NK-92 (cell line): ENCODE measurements around the gene PTPN9.

ENCODE experiments used
- DNase-seq: peaks from one replicate; lab custom pipeline; 2025; ENCODE audit not compliant: unreplicated experiment; lab: John Stamatoyannopoulos, UW

The PTPN9 gene

DNA sequence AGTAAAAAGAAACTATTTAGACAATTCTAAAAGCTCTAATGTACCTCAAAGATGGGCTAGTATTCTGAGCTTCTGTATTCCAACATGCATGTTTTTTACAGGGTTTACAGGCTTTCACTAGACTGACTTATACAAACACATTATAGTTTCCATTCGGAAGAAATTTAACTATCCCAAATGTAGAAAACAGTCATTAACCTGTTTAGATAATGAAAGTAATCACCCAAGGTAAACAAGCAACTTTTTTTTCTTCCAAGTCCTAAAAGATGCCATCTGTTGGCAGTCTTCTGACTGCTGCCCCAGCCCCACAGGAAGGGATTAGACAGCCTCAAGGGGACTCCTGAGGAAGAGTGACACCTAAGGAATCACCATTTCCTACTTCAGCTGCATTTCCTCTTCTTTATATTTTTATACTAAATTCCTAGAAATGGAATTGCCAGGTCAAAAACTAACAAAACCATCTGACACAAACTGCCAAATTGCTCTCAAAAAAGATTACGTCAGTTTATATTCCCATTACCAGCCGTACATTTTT is 153.1 kb downstream of the PTPN9 start:
- no peak for DNase-seq

DNA sequence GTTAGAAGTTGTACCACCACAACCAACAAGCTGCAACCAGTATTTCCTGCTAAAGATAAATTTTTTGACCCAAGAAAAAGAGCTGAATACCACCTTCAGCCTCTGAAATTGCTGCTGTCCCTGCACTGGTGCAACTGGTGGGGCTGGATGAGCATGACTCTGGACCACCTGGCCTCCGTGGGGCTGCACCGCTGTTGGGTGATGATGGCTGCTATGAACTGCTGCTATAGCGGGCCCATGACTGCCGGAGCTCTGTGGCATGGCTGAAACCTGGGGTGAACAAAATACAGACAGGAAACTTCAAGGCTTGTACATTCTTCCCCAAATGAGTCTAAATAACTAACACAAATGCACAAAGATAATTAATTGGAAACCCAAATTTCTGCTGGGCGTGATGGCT is 156.6 kb downstream of the PTPN9 start:
- DNase-seq, result no peak

DNA sequence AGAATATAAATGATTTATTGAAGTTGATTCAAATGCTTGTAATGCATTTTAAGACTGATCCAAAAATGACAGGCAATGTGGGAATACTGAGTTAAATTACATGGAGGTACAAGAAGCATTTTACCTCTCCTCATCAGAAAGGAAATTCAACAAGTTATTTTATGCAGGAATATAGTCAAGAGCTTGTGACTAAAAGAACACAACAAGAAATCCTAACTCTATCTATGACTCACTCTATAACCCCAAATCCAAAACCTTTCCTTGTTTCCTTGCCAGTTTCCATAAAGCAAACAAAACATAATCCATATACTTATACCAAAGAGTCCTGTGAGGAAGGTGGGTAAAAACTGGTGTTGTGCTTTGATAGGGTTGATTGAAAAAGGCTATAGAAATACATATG is 158.4 kb downstream of the PTPN9 start:
- DNase-seq, result no peak

DNA sequence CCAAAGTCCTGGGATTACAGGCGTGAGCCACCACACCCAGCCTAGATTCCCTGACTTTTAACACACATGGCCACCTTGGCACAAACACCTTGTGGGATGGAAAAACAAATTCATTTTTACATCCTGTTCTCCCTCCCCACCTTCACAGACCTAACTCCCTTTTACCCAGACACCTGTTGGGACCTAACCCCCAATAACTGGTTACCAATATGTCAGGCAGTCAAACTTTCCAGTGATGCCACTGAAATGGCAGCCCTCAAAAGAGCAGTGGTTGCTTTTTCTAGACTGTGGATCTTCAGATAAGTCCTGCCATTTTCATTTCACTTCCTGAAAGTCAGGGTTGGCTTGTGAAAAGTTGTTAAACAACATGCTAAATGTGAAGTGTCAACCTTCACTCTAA is 162.5 kb downstream of the PTPN9 start:
- DNase-seq, result no peak
